HCT116 (cell line): Measurements from ENCODE around the gene RPL36AL. TPM values are rescaled to one million over a fixed set of nuclear protein-coding genes. Genes with fewer than 3 reads are reported as not detected.

Experiments
- ATAC-seq: fragments of 200-7000 bp; cut with Tn5 transposase; 2 replicates; pipeline ENCODE4 v1.9.1; 2020; ENCODE audit warnings: mild to moderate bottlenecking, moderate library complexity
- BruUV-seq: library from RNA; stranded (reverse); fragments of 400-500 nt; replicated peaks from 2 replicates; lab custom pipeline; 2021; lab: Mats Ljungman, UMichigan
- CTCF ChIA-PET: fragments of 300-600 bp; sonication (Branson Sonifier 250); formaldehyde crosslinking; loops from one replicate; lab custom pipeline; 2021; ENCODE audit warnings: antibody characterized with exemption; lab: Charles Lee
- POLR2A ChIA-PET: fragments of 300-600, 350-600 bp; sonication (Branson Sonifier 250); formaldehyde crosslinking; loops from one replicate; lab custom pipeline; 2021; ENCODE audit warnings: antibody characterized with exemption; lab: Charles Lee
- RAD21 ChIA-PET, 2 experiments: fragments of 300-600 bp; sonication (Branson Sonifier 250); formaldehyde crosslinking; loops; one replicate each; lab custom pipeline; 2023; ENCODE audit warnings: low total read pairs in 2 of 2; ENCODE audit not compliant: uncharacterized antibody in 2 of 2, unreplicated experiment in 2 of 2, low non-redundant PET in 1 of 2; lab: Charles Lee
- DNase-seq: peaks from one replicate; pipeline ENCODE4 v3.0.0-alpha.2; 2010; ENCODE audit warnings: low read depth, low spot score
- H2AFZ ChIP-seq: fragments of 200-600 bp; shearing (Covaris generic), sonication (generic); 2 replicates; pipeline ENCODE4 v1.6.1; 2017; ENCODE audit warnings: low read depth, mixed run types, mixed read lengths, antibody characterized with exemption, low read length; ENCODE audit not compliant: poor library complexity, severe bottlenecking
- H3K27ac ChIP-seq: 2 replicates; pipeline ENCODE4 v1.5.1; 2012; ENCODE audit warnings: low read depth, low read length
- H3K27me3 ChIP-seq: fragments of 200-600 bp; sonication (generic); 2 replicates; pipeline ENCODE4 v1.6.1; 2016; ENCODE audit warnings: mixed run types, low read length, mixed read lengths; ENCODE audit not compliant: insufficient read depth
- H3K36me3 ChIP-seq, 2 experiments: fragments of 200-500 bp in 1 of 2; fragments of 200-600 bp in 1 of 2; sonication (Bioruptor generic) in 1 of 2; sonication (generic) in 1 of 2; 2 replicates each; pipeline versions ENCODE4 v1.5.1 to v1.6.1; 2014 to 2016; ENCODE audit warnings: low read length in 2 of 2, inconsistent platforms in 1 of 2, mixed read lengths in 1 of 2, mixed run types in 1 of 2; ENCODE audit not compliant: insufficient read depth in 2 of 2, control insufficient read depth in 1 of 2
- H3K4me1 ChIP-seq, 2 experiments: fragments of 200-600 bp in 1 of 2; sonication (generic) in 1 of 2; 2 replicates each; pipeline versions ENCODE4 v1.5.1 to v1.6.1; 2012 to 2017; ENCODE audit warnings: low read length in 2 of 2, inconsistent platforms in 1 of 2, mild to moderate bottlenecking in 1 of 2, mixed read lengths in 1 of 2, mixed run types in 1 of 2, moderate library complexity in 1 of 2; ENCODE audit not compliant: insufficient read depth in 2 of 2, control insufficient read depth in 1 of 2
- H3K4me2 ChIP-seq: fragments of 200-600 bp; sonication (generic); 2 replicates; pipeline ENCODE4 v1.6.1; 2017; ENCODE audit warnings: mixed run types, low read length, mixed read lengths
- H3K4me3 ChIP-seq, 2 experiments: fragments of 200-600 bp in 1 of 2; sonication (generic) in 1 of 2; replicated peaks in 1 of 2; 2 replicates each; pipeline ENCODE4 v1.5.1; 2011 to 2016; ENCODE audit warnings: low read length in 2 of 2, control low read depth in 1 of 2, low read depth in 1 of 2, mild to moderate bottlenecking in 1 of 2, mixed read lengths in 1 of 2, mixed run types in 1 of 2
- H3K79me2 ChIP-seq: fragments of 200-600 bp; sonication (generic); 2 replicates; pipeline ENCODE4 v1.6.1; 2017; ENCODE audit warnings: mild to moderate bottlenecking, mixed run types, low read length, moderate library complexity, mixed read lengths; ENCODE audit not compliant: insufficient read depth
- H3K9ac ChIP-seq: fragments of 200-600 bp; sonication (generic); 2 replicates; pipeline ENCODE4 v1.6.1; 2016; ENCODE audit warnings: low read length, mixed read lengths
- H3K9me2 ChIP-seq: fragments of 200-600 bp; sonication (generic), shearing (Covaris generic); 2 replicates; pipeline ENCODE4 v1.6.1; 2017; ENCODE audit warnings: mixed run types, mild to moderate bottlenecking, moderate library complexity; ENCODE audit not compliant: insufficient read depth
- H3K9me3 ChIP-seq, 2 experiments: fragments of 200-500 bp in 1 of 2; fragments of 200-600 bp in 1 of 2; sonication (Bioruptor generic) in 1 of 2; sonication (generic) in 1 of 2; 2 replicates each; pipeline ENCODE4 v1.6.1; 2014 to 2017; ENCODE audit warnings: low read length in 2 of 2, mixed read lengths in 2 of 2, inconsistent platforms in 1 of 2, low read depth in 1 of 2, mild to moderate bottlenecking in 1 of 2, mixed run types in 1 of 2, moderate library complexity in 1 of 2; ENCODE audit not compliant: control insufficient read depth in 1 of 2, insufficient read depth in 1 of 2
- H4K20me1 ChIP-seq: fragments of 200-600 bp; sonication (generic), shearing (Covaris generic); 2 replicates; pipeline ENCODE4 v1.6.1; 2017; ENCODE audit warnings: mixed run types, mild to moderate bottlenecking, moderate library complexity; ENCODE audit not compliant: insufficient read depth
- CBX3 ChIP-seq: IDR thresholded peaks from 2 replicates; pipeline ENCODE4 v1.6.1; 2012; ENCODE audit warnings: low read depth
- EGR1 ChIP-seq: IDR thresholded peaks from 2 replicates; pipeline ENCODE4 v1.6.1; 2012; ENCODE audit warnings: low read depth
- ELF1 ChIP-seq: IDR thresholded peaks from 2 replicates; pipeline ENCODE4 v1.6.1; 2012; ENCODE audit warnings: low read depth, borderline replicate concordance
- EZH2 ChIP-seq: fragments of 200-600 bp; sonication (generic); IDR thresholded peaks from 2 replicates; pipeline ENCODE4 v1.6.1; 2017; ENCODE audit warnings: antibody characterized with exemption, mixed run types
- EZH2phosphoT487 ChIP-seq: fragments of 200-600 bp; IDR thresholded peaks from 2 replicates; pipeline ENCODE4 v1.6.1; 2018; ENCODE audit warnings: antibody characterized with exemption, borderline replicate concordance
- FOSL1 ChIP-seq: IDR thresholded peaks from 2 replicates; pipeline ENCODE4 v1.6.1; 2012; ENCODE audit warnings: low read depth
- POLR2A ChIP-seq: IDR thresholded peaks from 2 replicates; pipeline ENCODE4 v1.7.0; 2011; ENCODE audit warnings: borderline replicate concordance; ENCODE audit not compliant: insufficient read depth, insufficient read length; ENCODE audit errors: extremely low read depth
- POLR2AphosphoS5 ChIP-seq: IDR thresholded peaks from 2 replicates; pipeline ENCODE4 v1.6.1; 2011; ENCODE audit warnings: mild to moderate bottlenecking, low read depth, low read length, moderate library complexity
- RAD21 ChIP-seq: IDR thresholded peaks from 2 replicates; pipeline ENCODE4 v1.6.1; 2012; ENCODE audit warnings: low read depth, mild to moderate bottlenecking
- SP1 ChIP-seq: IDR thresholded peaks from 2 replicates; pipeline ENCODE4 v1.6.1; 2012; ENCODE audit warnings: low read depth
- SRF ChIP-seq: IDR thresholded peaks from 2 replicates; pipeline ENCODE4 v1.6.1; 2012; ENCODE audit warnings: low read depth
- TCF7L2 ChIP-seq: IDR thresholded peaks from 2 replicates; pipeline ENCODE4 v1.7.0; 2011; ENCODE audit warnings: borderline replicate concordance, inconsistent platforms; ENCODE audit not compliant: insufficient read depth, insufficient read length; ENCODE audit errors: extremely low read depth
- YY1 ChIP-seq: IDR thresholded peaks from 2 replicates; pipeline ENCODE4 v1.6.1; 2011; ENCODE audit warnings: low read length, low read depth, moderate library complexity, mild to moderate bottlenecking; ENCODE audit not compliant: insufficient replicate concordance; ENCODE audit errors: extremely low read depth
- intact Hi-C: fragments of 100-400 bp; cut with micrococcal nuclease; formaldehyde crosslinking; loops from 2 replicates; pipeline ENCODE4 v1.10.0; 2022
- total RNA-seq: library from RNA; stranded (reverse); gene quantifications from one replicate; pipeline ENCODE4 v1.2.1, GENCODE V29; 2021; ENCODE audit not compliant: unreplicated experiment
- TF ChIP-seq, protein P1 (sequence below): IDR thresholded peaks from 2 replicates; pipeline ENCODE4 v1.6.1; 2012
- TF ChIP-seq, protein P2 (sequence below): IDR thresholded peaks from 2 replicates; pipeline ENCODE4 v1.6.1; 2012
- TF ChIP-seq, protein P3 (sequence below): IDR thresholded peaks from 2 replicates; pipeline ENCODE4 v1.6.1; 2011; ENCODE audit warnings: mild to moderate bottlenecking, low read length, moderate library complexity; ENCODE audit not compliant: insufficient replicate concordance; ENCODE audit errors: extremely low read depth
- TF ChIP-seq, protein P4 (sequence below): IDR thresholded peaks from 2 replicates; pipeline ENCODE4 v1.6.1; 2012; ENCODE audit warnings: low read depth
- TF ChIP-seq, protein P5 (sequence below), 3 experiments: fragments of 200-600 bp in 1 of 3; sonication (generic) in 1 of 3; IDR thresholded peaks in 2 of 3; conservative IDR thresholded peaks in 1 of 3; 2 replicates each; pipeline ENCODE4 v1.5.1; 2012 to 2017; ENCODE audit warnings: low read depth in 2 of 3, low read length in 2 of 3, antibody characterized with exemption in 1 of 3, borderline replicate concordance in 1 of 3, control low read depth in 1 of 3, mild to moderate bottlenecking in 1 of 3, mixed read lengths in 1 of 3, mixed run types in 1 of 3, moderate library complexity in 1 of 3; ENCODE audit not compliant: insufficient read depth in 1 of 3

Gene RPL36AL
- total RNA-seq, 1 experiment from 2014 or later, result 212 TPM

DNA sequence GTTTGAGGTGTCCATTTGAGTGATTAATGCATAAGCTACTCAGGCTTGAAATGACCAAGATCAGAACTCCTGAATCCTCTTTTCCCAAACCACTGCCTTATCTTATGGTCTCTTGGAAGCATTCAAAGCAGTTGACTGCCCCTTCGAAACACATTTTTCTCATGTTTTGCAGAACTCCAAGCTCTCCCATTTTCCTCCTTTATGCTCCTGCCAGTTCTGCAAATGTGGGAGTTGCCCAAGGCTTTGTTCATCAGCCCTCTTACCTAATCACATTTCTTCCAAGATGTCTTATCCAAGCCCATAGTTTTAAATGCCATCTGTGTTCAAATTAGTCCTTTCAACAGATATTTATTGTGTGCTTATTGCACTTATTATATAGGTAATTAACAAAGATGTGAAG is 16.4 kb upstream of the RPL36AL start:
- Histone ChIP-seq H3K9ac (no peak overlapping the region), H3K9me3 (no peaks in the 10 kb centered on the region), H3K4me1 (peaks cover 6 to 21% of the 10 kb centered on the region in 2 experiments), H3K9me2 (no peaks in the 10 kb centered on the region), H2AFZ (no peak overlapping the region), H3K36me3 (peaks cover 3 to 19% of the 10 kb centered on the region in 2 experiments; a peak in 1 of 4 replicates), H3K79me2 (peaks cover 77% of the 10 kb centered on the region), H3K27ac (no peak overlapping the region; the same call in 1 of the 2 replicates), H3K4me2 (peak overlapping the region; percentile 87; the same call in 1 of the 2 replicates), H4K20me1 (no peaks in the 10 kb centered on the region; the same call in 1 of the 2 replicates), H3K27me3 (no peaks in the 10 kb centered on the region), H3K4me3 (no peak overlapping the region)
- CTCF ChIA-PET, result no interaction called here
- RAD21 ChIA-PET, result no interaction called here
- DNase-seq, result no peak
- intact Hi-C loops, result no loop called here
- no peak for ATAC-seq
- TF ChIP-seq SRF, result no peak
- TF ChIP-seq ELF1, result no peak
- TF ChIP-seq EZH2phosphoT487, result no peak
- TF ChIP-seq, protein P1, sequence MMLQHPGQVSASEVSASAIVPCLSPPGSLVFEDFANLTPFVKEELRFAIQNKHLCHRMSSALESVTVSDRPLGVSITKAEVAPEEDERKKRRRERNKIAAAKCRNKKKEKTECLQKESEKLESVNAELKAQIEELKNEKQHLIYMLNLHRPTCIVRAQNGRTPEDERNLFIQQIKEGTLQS, result no peak
- no peak for TF ChIP-seq EGR1
- TF ChIP-seq, protein P2, sequence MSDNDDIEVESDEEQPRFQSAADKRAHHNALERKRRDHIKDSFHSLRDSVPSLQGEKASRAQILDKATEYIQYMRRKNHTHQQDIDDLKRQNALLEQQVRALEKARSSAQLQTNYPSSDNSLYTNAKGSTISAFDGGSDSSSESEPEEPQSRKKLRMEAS, result no peak
- TF ChIP-seq EZH2, result no peak
- no peak for TF ChIP-seq CBX3
- TF ChIP-seq, protein P3, sequence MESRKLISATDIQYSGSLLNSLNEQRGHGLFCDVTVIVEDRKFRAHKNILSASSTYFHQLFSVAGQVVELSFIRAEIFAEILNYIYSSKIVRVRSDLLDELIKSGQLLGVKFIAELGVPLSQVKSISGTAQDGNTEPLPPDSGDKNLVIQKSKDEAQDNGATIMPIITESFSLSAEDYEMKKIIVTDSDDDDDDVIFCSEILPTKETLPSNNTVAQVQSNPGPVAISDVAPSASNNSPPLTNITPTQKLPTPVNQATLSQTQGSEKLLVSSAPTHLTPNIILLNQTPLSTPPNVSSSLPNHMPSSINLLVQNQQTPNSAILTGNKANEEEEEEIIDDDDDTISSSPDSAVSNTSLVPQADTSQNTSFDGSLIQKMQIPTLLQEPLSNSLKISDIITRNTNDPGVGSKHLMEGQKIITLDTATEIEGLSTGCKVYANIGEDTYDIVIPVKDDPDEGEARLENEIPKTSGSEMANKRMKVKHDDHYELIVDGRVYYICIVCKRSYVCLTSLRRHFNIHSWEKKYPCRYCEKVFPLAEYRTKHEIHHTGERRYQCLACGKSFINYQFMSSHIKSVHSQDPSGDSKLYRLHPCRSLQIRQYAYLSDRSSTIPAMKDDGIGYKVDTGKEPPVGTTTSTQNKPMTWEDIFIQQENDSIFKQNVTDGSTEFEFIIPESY, result no peak
- no peak for TF ChIP-seq YY1
- TF ChIP-seq TCF7L2, result no peak
- no peak for TF ChIP-seq RAD21
- no peak for TF ChIP-seq SP1
- no peak for TF ChIP-seq POLR2A
- TF ChIP-seq, protein P4, sequence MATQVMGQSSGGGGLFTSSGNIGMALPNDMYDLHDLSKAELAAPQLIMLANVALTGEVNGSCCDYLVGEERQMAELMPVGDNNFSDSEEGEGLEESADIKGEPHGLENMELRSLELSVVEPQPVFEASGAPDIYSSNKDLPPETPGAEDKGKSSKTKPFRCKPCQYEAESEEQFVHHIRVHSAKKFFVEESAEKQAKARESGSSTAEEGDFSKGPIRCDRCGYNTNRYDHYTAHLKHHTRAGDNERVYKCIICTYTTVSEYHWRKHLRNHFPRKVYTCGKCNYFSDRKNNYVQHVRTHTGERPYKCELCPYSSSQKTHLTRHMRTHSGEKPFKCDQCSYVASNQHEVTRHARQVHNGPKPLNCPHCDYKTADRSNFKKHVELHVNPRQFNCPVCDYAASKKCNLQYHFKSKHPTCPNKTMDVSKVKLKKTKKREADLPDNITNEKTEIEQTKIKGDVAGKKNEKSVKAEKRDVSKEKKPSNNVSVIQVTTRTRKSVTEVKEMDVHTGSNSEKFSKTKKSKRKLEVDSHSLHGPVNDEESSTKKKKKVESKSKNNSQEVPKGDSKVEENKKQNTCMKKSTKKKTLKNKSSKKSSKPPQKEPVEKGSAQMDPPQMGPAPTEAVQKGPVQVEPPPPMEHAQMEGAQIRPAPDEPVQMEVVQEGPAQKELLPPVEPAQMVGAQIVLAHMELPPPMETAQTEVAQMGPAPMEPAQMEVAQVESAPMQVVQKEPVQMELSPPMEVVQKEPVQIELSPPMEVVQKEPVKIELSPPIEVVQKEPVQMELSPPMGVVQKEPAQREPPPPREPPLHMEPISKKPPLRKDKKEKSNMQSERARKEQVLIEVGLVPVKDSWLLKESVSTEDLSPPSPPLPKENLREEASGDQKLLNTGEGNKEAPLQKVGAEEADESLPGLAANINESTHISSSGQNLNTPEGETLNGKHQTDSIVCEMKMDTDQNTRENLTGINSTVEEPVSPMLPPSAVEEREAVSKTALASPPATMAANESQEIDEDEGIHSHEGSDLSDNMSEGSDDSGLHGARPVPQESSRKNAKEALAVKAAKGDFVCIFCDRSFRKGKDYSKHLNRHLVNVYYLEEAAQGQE, result no peak
- TF ChIP-seq, protein P5, sequence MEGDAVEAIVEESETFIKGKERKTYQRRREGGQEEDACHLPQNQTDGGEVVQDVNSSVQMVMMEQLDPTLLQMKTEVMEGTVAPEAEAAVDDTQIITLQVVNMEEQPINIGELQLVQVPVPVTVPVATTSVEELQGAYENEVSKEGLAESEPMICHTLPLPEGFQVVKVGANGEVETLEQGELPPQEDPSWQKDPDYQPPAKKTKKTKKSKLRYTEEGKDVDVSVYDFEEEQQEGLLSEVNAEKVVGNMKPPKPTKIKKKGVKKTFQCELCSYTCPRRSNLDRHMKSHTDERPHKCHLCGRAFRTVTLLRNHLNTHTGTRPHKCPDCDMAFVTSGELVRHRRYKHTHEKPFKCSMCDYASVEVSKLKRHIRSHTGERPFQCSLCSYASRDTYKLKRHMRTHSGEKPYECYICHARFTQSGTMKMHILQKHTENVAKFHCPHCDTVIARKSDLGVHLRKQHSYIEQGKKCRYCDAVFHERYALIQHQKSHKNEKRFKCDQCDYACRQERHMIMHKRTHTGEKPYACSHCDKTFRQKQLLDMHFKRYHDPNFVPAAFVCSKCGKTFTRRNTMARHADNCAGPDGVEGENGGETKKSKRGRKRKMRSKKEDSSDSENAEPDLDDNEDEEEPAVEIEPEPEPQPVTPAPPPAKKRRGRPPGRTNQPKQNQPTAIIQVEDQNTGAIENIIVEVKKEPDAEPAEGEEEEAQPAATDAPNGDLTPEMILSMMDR (IDR thresholded peaks at IDR 0.05 in 2 of 3, conservative IDR thresholded peaks at IDR 0.05 in 1 of 3; ENCODE audit: borderline replicate concordance in 1 of 3, insufficient read depth in 1 of 3, low read depth in 2 of 3, low read length in 2 of 3), result no peak
- TF ChIP-seq FOSL1, result no peak
- TF ChIP-seq POLR2AphosphoS5, result no peak
- POLR2A ChIA-PET, result no interaction called here
- no TSS peak for BruUV-seq
